HEK293 (cell line): ENCODE data around the gene SLC17A9.

Experiments used
- CTCF ChIA-PET: fragments of 350-600 bp; formaldehyde crosslinking; extraction: SDS; loops from one replicate; lab custom pipeline; 2021; ENCODE audit warnings: antibody characterized with exemption; lab: Yijun Ruan, JAX
- POLR2A ChIA-PET: fragments of 300-600 bp; formaldehyde crosslinking; extraction: SDS; loops from one replicate; lab custom pipeline; 2020; ENCODE audit warnings: antibody characterized with exemption, inconsistent platforms; lab: Yijun Ruan, JAX
- H3K27ac ChIP-seq: fragments of 200-500 bp; sonication (Bioruptor generic); 2 replicates; pipeline ENCODE4 v1.5.1; 2014; ENCODE audit warnings: low read depth, low read length, control low read depth, inconsistent platforms; ENCODE audit errors: extremely low read depth
- H3K36me3 ChIP-seq, 2 experiments: fragments of 200-500 bp in 1 of 2; sonication (Bioruptor generic) in 1 of 2; 1 replicate in 1 of 2; 2 replicates in 1 of 2; pipeline ENCODE4 v1.5.1; 2014 to 2017; ENCODE audit warnings: inconsistent platforms in 2 of 2, low read length in 2 of 2; ENCODE audit not compliant: control insufficient read depth in 2 of 2, insufficient read depth in 1 of 2
- H3K4me1 ChIP-seq: fragments of 200-500 bp; sonication (Bioruptor generic); 2 replicates; pipeline ENCODE4 v1.5.1; 2014; ENCODE audit warnings: mild to moderate bottlenecking, low read length, inconsistent platforms; ENCODE audit not compliant: control insufficient read depth, insufficient read depth
- H3K4me3 ChIP-seq: 2 replicates; pipeline ENCODE4 v1.5.1; 2011; ENCODE audit warnings: low read depth, mild to moderate bottlenecking, control low read depth, low read length, moderate library complexity
- H3K9me3 ChIP-seq: fragments of 200-500 bp; sonication (Bioruptor generic); 2 replicates; pipeline ENCODE4 v1.5.1; 2014; ENCODE audit warnings: low read depth, low read length, inconsistent platforms; ENCODE audit not compliant: control insufficient read depth, insufficient read depth
- CTCF ChIP-seq: fragments of 450-650 bp; formaldehyde crosslinking; IDR thresholded peaks from 2 replicates; pipeline ENCODE4 v1.5.1; 2016; ENCODE audit warnings: missing biosample characterization, missing genetic modification characterization
- HOXC10 ChIP-seq: sonication (generic); formaldehyde crosslinking; IDR thresholded peaks from 2 replicates; pipeline ENCODE4 v1.8.1; 2023; ENCODE audit warnings: mild to moderate bottlenecking, missing genetic modification reagents
- OSR2 ChIP-seq: fragments of 450-650 bp; formaldehyde crosslinking; IDR thresholded peaks from 2 replicates; pipeline ENCODE4 v1.5.1; 2016; ENCODE audit warnings: missing biosample characterization, missing genetic modification characterization
- REST ChIP-seq: fragments of 450-650 bp; formaldehyde crosslinking; IDR thresholded peaks from 2 replicates; pipeline ENCODE4 v1.5.1; 2016; ENCODE audit warnings: missing biosample characterization, missing genetic modification characterization
- ZNF211 ChIP-seq: fragments of 450-650 bp; formaldehyde crosslinking; IDR thresholded peaks from 2 replicates; pipeline ENCODE4 v1.5.1; 2016; ENCODE audit warnings: low read depth, missing biosample characterization, missing genetic modification characterization
- ZNF23 ChIP-seq: fragments of 450-650 bp; formaldehyde crosslinking; IDR thresholded peaks from 2 replicates; pipeline ENCODE4 v1.5.1; 2016; ENCODE audit warnings: missing biosample characterization, missing genetic modification characterization, borderline replicate concordance
- ZNF560 ChIP-seq: fragments of 450-650 bp; formaldehyde crosslinking; IDR thresholded peaks from 2 replicates; pipeline ENCODE4 v1.5.1; 2017; ENCODE audit warnings: missing biosample characterization, missing genetic modification characterization, borderline replicate concordance
- ZNF561 ChIP-seq: fragments of 450-650 bp; IDR thresholded peaks from 2 replicates; pipeline ENCODE4 v1.5.1; 2018; ENCODE audit warnings: missing biosample characterization, missing genetic modification characterization, borderline replicate concordance
- ZNF585B ChIP-seq: fragments of 450-650 bp; formaldehyde crosslinking; IDR thresholded peaks from 2 replicates; pipeline ENCODE4 v1.5.1; 2016; ENCODE audit warnings: missing biosample characterization, missing genetic modification characterization
- ZNF629 ChIP-seq: fragments of 450-650 bp; formaldehyde crosslinking; IDR thresholded peaks from 2 replicates; pipeline ENCODE4 v1.5.1; 2017; ENCODE audit warnings: missing biosample characterization, missing genetic modification characterization
- ZNF658 ChIP-seq: fragments of 450-650 bp; formaldehyde crosslinking; IDR thresholded peaks from 2 replicates; pipeline ENCODE4; 2016; ENCODE audit warnings: missing biosample characterization, missing genetic modification characterization
- ZNF776 ChIP-seq: fragments of 450-650 bp; formaldehyde crosslinking; IDR thresholded peaks from 2 replicates; pipeline ENCODE4 v1.5.0; 2017; ENCODE audit warnings: missing biosample characterization, missing genetic modification characterization, borderline replicate concordance
- ZNF785 ChIP-seq: fragments of 450-650 bp; formaldehyde crosslinking; IDR thresholded peaks from 2 replicates; pipeline ENCODE4 v1.5.1; 2016; ENCODE audit warnings: missing biosample characterization, missing genetic modification characterization
- ZNF791 ChIP-seq: fragments of 450-650 bp; formaldehyde crosslinking; IDR thresholded peaks from 2 replicates; pipeline ENCODE4 v1.5.1; 2016; ENCODE audit warnings: missing biosample characterization, missing genetic modification characterization
- ZNF843 ChIP-seq: fragments of 450-650 bp; formaldehyde crosslinking; IDR thresholded peaks from 2 replicates; pipeline ENCODE4 v1.5.1; 2016; ENCODE audit warnings: missing biosample characterization, missing genetic modification characterization

Gene SLC17A9

GRCh38 chr20:62963614-62964397, 11.3 kb downstream of the SLC17A9 start:
- ChIA-PET POLR2A (no interaction called here), CTCF (interaction anchor here (1.0 kb wide), 1 partner anchor 45 kb away, joined by 4 read pairs; no protein-coding TSS in a partner anchor)
- H3K4me1 ChIP-seq, result no peaks in the 10 kb centered on the region
- H3K27ac ChIP-seq, result no peak overlapping the region
- no peaks in the 10 kb centered on the region for H3K36me3 ChIP-seq
- TF ChIP-seq REST (tag by site-specific recombination), result 0 out of 2 replicates have a peak, but pooled peaks have one; percentile 31
- TF ChIP-seq ZNF561 (tag by site-specific recombination), result no peak
- H3K9me3 ChIP-seq, result no peaks in the 10 kb centered on the region
- no peak overlapping the region for H3K4me3 ChIP-seq

GRCh38 chr20:62964700-62965099, 12.2 kb downstream of the SLC17A9 start:
- CTCF ChIA-PET, result interaction anchor here (1.0 kb wide), 1 partner anchor 44 kb away, joined by 4 read pairs; no protein-coding TSS in a partner anchor
- POLR2A ChIA-PET, result no interaction called here
- H3K4me3 ChIP-seq, result no peak overlapping the region
- no peaks in the 10 kb centered on the region for H3K36me3 ChIP-seq
- H3K9me3 ChIP-seq, result no peaks in the 10 kb centered on the region
- no peaks in the 10 kb centered on the region for H3K4me1 ChIP-seq
- H3K27ac ChIP-seq, result no peak overlapping the region
- TF ChIP-seq ZNF585B (tag by site-specific recombination), result no peak
- no peak for TF ChIP-seq ZNF785 (tag by site-specific recombination)
- no peak for TF ChIP-seq ZNF560 (tag by site-specific recombination)
- no peak for TF ChIP-seq ZNF791
- TF ChIP-seq ZNF211, result no peak

GRCh38 chr20:62965363-62965771, 12.9 kb downstream of the SLC17A9 start:
- ChIA-PET CTCF (interaction anchor here (0.6 kb wide), 1 partner anchor 67 kb away, joined by 3 read pairs; no protein-coding TSS in a partner anchor), POLR2A (no interaction called here)
- TF ChIP-seq ZNF843 (tag by site-specific recombination), result no peak
- TF ChIP-seq ZNF658, result no peak
- no peak for TF ChIP-seq OSR2 (tag by site-specific recombination)
- no peak for TF ChIP-seq HOXC10 (CRISPR knock-in tag)
- peak; percentile 18; the same call in 1 of the 2 replicates for TF ChIP-seq CTCF
- TF ChIP-seq ZNF776 (tag by site-specific recombination), result no peak
- TF ChIP-seq ZNF629 (tag by site-specific recombination), result no peak
- no peak for TF ChIP-seq ZNF23 (tag by site-specific recombination)
- no peaks in the 10 kb centered on the region for H3K36me3 ChIP-seq
- H3K9me3 ChIP-seq, result no peaks in the 10 kb centered on the region
- no peak overlapping the region for H3K4me3 ChIP-seq
- no peak overlapping the region for H3K27ac ChIP-seq
- no peaks in the 10 kb centered on the region for H3K4me1 ChIP-seq
